Nucleus accumbens (tissue), 56 donors: ENCODE measurements around the gene EBLN1.
"Not testable (repeated sequence)": the region's sequence is repeated elsewhere in the genome, so short reads cannot be mapped to it uniquely, and the experiment has no call there.

ENCODE experiments used
- DNase-seq, 56 donors: peaks; one replicate each; lab custom pipeline; 2025; lab: John Stamatoyannopoulos, UW

The EBLN1 gene

DNA sequence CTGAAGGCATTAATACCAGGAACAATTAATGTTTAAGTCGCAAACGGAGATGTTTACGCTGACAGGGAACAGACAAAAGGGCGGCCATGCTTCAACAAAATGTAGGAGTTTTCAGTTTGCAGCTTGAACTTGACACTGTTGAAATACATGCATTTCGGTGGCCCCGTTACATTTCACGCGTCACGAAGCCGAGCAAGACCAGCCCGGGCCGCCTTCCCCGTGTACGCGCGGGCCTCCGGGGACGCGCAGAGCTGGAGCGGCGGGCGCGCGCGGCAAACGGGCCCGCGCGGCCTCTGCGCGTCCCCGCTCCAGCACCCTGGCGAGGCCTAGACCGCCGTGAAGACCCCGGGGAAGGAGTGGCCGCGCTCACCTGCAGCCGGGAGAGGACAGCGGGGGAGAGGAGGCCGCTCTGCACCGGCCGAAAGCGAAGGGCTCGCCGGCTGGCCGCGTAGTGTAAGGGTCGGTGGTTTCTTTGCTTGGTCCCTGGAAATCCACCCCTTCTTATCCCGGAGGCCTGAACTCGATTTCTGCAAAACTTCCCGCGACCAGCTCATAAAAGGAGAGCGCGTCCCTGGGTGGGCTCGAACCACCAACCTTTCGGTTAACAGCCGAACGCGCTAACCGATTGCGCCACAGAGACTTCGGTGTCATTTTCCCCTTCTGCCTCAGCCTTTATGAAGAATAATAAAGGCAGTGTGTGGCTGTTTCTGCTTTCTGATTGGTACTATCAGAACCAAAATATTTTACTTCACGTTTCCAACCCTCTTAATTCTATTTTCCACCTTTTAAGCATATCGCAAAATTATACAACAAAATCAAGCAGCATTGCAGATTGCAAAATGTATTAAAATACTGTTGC, 11.4 kb upstream of the EBLN1 start:
- DNase-seq = peak in 55 of 56 donors; percentile 10 to 92 (median 83)

DNA sequence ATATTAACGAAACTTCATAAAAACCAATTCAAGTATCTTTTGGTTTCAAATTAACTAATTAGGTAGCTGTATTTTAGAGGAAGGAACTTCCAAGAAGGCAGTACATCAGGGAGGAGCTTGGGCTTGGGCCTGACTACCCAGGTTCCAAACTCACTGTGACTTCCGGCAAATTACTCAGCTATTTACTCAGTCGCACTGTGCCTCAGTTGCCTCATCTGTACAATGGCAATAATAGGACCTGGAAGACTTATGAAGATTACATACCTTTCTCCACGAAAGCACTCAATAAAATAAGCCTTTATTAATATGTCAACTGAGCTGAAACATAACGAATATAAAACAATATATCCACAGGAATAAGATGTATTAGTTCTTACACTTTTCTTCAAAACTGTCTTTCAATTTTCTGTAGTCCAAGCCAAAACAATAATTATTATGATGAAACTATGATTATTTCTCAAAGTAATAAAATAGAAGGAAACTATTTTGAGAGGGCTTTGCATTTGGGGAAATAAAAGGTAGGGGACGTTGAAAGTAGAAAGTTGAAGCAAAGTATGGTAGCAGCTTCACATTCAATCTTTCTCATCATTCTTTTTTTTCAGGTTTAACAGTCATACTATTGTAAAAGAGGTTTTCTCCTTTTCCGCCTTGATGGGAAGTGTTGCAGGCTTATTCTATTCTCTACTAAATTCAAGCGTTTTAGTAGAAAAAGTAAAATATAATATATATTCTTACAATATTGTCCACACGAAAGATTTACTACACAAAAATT, 10.5 kb upstream of the EBLN1 start:
- no peak for DNase-seq

DNA sequence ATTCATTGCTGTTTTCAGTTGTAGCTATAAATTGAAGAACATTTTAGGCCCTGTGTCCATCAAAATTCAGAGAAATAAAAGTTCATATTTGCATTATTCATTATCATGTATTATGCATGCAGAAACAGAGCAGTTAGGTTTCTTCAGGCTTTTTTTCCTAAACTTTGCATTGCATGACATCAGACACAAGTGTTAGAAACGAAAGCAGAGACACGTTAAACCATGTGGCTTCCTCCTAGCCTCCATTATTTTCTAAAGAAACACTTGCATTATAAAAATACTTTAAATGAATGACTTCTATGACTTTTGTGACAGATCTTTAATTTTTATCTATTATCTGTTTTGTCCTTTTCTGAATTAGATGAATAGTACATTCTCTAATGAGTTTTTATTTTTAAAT, 8.8 kb upstream of the EBLN1 start:
- DNase-seq = no peak

DNA sequence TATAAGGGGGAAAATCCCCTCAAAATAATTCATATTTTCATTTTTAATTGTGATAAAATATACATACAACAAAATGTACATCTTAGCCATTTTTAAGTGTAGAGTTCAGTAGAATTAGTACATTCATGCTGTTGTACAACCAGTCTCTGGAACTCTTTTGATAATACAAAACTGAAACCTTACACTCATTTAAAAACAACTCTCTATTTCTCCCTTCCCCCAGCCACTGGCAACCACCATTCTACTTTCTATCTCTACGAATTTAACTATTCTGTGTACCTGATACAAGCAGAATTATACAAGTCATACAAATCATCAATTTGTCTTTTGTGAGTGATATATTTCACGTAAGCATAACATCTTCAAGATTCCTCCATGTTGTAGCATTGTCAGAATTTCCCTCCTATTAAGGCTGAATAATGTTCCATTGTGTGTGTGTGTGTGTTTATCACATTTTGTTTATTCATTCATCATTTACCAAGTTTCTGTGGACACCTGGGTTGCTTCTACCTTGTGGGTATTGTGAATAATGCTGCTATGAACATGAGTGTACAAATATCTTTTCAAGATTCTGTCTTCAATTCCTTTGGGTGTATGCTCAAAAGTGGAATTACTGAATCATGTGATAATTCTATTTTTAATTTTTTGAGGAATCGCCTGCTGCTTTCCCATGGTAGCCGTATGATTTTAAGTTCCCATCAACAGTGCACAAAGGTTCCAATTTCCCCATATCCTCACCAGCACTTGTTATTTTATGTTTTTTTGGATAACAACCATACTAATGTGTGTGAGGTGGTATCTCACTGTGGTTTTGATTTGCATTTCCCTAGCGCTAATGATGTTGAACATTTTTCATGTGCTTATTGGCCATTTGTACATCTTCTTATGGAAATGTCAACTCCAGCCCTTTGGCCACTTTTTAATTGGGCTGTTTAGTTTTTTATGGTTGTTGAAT, 4.7 kb upstream of the EBLN1 start:
- DNase-seq = no peak

DNA sequence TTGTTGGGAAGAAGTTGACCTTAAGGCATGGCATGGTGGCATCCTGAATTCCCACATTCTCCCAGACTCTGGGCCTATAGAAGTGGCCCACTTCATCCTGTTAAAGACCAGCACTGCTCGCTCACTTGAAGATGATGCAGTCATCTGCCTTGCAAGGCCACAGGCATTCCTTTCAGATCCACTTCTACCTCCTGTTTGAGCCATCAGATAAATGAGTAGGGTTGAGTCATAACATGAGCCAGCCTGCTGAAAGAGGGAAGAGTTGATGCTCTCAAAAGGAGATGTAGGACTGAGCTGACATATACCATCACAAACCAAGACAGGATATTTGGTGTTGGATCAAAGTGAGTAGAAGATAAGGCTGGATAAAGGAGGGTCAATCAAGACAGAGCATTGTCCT, 1.5 kb upstream of the EBLN1 start:
- no peak for DNase-seq

DNA sequence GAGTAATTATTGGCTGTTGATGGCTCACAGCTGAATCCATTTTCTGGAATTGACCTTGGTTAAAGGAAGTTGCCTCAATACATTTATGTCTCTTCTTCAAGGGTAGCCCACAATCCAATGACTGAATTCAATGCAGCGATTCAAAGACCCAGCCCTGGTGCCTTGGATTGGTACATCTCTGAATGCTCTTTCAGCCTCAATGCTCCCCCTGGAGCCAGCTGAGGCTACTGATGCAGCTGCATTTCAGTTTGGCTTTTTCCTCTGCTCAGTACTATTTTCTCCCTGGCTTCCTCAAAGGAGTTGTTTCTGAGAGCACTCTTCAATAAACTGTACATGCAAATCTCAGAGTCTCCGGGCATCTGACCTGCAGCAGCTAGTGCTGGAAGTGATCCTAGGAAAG, 633 bp upstream of the EBLN1 start:
- DNase-seq = peak in 3 of 56 donors; percentile 0 to 9 (median 6)

DNA sequence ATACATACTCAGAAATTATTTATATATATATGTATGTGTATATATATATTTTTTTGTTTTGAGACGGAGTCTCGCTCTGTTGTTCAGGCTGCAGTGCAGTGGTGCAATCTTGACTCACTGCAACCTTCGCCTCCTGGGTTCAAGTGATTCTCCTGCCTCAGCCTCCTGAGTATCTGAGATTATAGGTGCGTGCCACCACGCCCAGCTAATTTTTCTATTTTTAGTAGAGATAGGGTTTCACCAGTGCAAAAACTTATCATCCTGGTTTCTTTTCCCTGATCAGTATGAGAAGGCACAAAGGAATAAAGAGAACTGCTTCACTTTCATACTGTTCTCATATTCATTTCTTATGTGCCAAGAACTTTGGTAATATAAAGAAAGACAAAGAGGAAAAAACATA, 731 bp downstream of the EBLN1 start:
- not testable (repeated sequence) for DNase-seq

DNA sequence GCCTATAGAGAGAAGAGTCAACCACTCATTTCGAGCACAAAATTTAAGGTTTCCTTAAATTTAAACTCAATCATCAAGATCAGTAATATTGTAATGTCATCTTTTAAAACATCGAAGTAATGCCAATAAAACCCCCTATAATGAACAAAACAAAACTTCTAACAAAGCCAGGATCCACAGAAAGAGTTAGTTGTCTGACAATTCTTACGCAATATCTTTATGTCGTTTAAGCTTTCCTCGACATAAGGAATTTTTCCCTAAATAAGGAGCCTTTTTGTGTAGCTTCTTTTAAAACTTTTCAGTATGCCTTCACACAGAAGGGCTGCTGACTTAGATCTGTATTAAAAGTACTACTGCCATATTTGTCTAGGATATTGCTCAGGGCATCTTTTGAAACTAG, 7.5 kb downstream of the EBLN1 start:
- no peak for DNase-seq

DNA sequence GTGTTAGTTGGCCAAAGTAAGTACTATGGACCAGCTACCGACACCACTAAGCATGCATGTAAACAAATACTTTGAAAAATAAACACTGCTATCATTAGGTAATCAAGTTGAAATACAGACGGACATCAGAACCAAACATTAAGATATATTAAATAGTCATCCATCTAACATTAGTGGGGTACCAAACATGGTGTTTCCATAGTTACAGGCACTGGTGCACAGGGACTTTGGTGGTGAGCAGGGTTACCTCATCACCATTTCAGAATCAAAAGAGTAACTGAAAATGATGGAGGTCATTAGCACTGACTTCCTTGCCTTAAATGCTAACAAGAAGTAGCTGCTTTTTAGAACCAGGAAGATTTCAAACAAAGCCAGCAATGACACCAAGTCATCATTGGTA, 23.9 kb downstream of the EBLN1 start:
- no peak for DNase-seq

DNA sequence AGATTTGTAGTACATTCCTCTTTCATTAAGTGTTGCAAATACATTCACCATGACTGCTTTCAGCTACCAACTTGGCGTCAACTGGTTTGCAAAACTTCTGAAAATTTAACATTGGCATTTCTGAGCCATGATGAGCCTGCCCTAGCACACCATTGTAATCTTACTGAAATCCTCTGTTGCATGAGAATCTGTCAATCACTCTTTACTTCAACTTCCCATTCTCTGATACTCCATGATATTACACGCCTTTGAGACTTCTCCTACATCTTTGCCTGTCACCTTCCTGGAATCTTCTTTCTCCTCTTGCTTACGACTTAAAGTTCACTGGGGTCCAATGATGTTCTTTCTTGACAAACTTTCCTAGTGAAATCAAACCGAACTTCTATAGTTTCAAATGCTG, 32.2 kb downstream of the EBLN1 start:
- no peak for DNase-seq

DNA sequence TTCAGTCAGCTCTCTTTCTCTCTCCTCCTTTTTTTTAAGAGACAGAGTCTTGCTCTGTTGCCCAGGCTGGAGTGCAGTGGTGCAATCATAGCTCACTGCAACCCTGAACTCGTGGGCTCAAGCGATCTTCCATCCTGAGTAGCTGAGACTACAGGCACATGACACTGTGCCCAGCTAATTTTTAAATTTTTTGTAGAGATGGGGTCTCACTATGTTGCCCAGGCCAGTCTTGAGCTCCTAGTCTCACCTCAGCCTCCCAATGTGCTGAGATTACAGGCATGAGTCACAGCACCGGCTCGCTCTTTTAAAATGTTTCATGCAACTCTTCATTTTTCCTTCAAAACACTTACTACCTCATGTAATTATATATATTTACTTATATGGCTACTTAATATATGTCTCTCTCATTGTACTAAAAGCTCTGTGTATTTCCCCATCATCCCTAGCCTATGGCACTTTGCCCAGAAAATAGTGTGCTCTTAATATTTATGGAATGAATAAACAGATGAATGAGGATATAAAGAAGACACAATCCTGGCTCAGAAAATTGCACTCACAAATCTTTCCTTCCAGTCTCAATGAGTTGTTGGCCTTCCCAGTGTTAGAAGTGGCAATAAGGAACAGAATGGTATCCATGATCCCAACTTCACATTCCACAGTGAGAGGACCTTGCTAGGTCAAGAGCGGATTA, 33.9 kb downstream of the EBLN1 start:
- DNase-seq = no peak

DNA sequence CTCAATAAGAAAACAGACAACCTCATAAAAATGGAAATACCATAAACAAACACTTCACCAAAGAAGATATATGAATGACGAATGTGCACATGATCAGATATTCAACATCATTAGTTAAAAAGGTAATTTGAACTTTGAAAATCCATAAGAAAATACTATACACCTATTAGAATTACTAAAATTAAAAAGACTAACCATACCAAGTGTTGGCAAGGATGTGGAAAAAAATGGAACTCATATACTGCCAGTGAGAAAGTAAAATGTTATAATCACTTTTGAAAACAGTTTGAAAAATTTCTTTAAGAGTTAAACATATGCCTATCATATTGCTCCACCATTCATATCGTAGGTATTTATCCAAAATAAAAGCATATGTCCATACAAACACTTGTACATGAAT, 37.1 kb downstream of the EBLN1 start:
- no peak for DNase-seq

DNA sequence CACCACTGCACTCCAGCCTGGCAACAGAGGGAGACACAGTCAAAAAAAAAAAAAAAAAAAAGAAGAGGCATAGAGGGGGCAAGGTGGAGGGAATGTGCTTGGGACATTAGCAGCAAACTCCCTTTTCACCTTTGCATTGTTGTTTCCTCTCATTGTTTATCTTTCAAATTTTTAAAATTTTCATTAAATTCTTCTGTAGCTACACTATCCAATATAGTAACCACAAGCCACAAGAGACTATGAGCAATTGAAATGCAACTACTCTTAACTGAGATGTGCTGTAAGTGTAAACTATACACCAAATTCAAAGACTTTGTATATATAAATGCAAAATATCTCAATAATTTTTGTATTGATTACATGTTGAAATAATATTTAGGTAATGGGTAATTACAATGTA, 43.4 kb downstream of the EBLN1 start:
- DNase-seq = no peak

DNA sequence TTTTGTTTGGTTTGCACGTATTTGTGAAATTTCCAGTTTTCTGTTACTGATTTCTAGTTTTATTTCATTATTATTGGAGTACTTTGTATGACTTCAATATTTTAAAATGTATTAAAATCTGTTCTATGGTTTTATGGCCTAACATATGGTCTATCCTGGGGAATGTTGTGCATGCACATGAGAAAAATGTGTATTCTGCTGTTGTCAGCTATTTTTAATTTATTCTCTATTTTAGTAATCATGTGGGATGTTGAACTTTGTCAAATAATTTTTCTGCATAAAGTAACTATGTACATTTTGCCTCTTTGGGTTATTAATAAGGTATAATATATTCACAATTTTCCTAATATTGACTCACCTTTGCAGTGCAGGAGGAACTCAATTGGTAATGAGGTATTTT, 46.7 kb downstream of the EBLN1 start:
- no peak for DNase-seq

DNA sequence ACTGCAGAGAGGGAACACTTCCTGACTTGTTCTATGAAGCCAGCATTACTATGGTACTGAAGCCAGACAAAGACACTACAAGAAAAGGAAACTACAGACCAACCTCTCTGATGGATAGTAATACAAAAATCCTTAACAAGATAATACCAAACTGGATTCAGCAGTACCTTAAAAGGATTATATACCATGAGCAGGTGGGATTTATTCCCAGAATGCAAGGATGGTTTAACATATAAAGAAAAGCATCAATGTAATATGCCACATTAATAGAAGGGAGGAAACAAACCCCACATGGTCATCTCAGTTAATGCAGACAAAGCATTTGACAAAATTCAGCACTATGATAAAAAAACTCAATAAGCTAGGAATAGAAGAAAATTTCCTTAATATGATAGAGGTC, 47.2 kb downstream of the EBLN1 start:
- no peak for DNase-seq

DNA sequence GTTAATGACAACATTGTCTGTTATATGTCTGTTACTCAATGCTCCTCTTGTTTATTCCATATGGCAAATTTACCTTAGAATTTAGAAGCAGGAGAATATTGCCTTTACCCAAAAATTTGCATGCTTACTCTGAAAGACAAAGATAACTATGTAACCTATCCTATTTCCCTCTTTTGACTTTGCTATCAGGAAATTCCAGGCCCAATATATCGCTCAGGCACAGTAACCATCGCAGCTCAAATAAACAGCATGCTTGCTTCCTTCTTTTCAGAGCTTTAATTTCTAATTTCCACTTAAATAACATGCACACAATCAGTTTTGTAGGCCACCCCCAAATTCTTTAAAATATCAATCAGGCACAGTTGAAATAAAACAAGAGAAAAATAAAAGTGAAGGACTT, 57.8 kb downstream of the EBLN1 start:
- no peak for DNase-seq

DNA sequence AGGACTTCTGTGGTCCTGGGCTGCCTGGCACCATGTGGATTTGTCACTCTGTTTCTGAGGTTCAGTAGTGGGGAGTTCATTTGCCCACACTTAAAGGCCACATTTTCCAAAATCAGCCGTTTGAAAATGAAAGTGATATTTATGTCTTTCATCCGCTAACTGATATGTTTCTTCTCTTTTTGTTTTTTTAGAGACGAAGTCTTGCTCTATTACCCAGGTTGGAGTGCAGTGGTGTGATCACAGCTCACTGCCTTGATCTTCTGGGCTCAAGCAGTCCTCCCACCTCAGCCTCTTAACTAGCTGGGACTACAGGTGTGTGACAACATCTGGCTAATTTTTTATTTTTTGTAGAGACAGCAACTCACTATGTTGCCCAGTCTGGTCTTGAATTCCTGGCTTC, 58.6 kb downstream of the EBLN1 start:
- DNase-seq = no peak
